Ascending aorta (tissue), 2 donors: ENCODE measurements around the gene PREP. TPM values are rescaled to one million over a fixed set of nuclear protein-coding genes. Genes with fewer than 3 reads are reported as not detected.

Experiments
- DNase-seq, 2 donors: peaks; one replicate each; pipeline ENCODE4 v3.0.0-alpha.2; 2019; ENCODE audit warnings: low spot score in 2 of 2
- H3K27ac ChIP-seq, 2 donors: fragments of 200-600 bp; sonication (generic); one replicate each; pipeline ENCODE4 v1.5.1; 2016 to 2017; ENCODE audit warnings: mild to moderate bottlenecking in 1 of 2
- H3K27me3 ChIP-seq: fragments of 200-600 bp; sonication (generic); one replicate; pipeline ENCODE4 v1.5.1; 2017
- H3K36me3 ChIP-seq, 2 donors: fragments of 200-600 bp; sonication (generic); one replicate each; pipeline ENCODE4 v1.5.1; 2016
- H3K4me1 ChIP-seq, 2 donors: fragments of 200-600 bp; sonication (generic); one replicate each; pipeline ENCODE4 v1.5.1; 2016 to 2017; ENCODE audit warnings: mild to moderate bottlenecking in 1 of 2
- H3K4me3 ChIP-seq, 2 donors: fragments of 200-600 bp; sonication (generic); one replicate each; pipeline ENCODE4 v1.5.1; 2016 to 2017; ENCODE audit warnings: mild to moderate bottlenecking in 1 of 2
- H3K9me3 ChIP-seq, 2 donors: fragments of 200-600 bp; sonication (generic); one replicate each; pipeline ENCODE4 v1.5.1; 2016
- CTCF ChIP-seq, 3 experiments: fragments of 200-600 bp in 2 of 3; fragments of 450-650 bp in 1 of 3; sonication (generic) in 2 of 3; IDR thresholded peaks; one replicate each; pipeline ENCODE4 v1.5.1; 2016 to 2019; ENCODE audit warnings: antibody characterized with exemption in 3 of 3, mild to moderate bottlenecking in 1 of 3, moderate library complexity in 1 of 3
- intact Hi-C: fragments of 100-400 bp; cut with DNase I; formaldehyde crosslinking; loops from one replicate; pipeline ENCODE4 v1.15.1; 2023
- total RNA-seq: library from RNA; depleted of rRNA; stranded (reverse); fragments of >200 nt; gene quantifications from one replicate; pipeline ENCODE4 v1.1.0, GENCODE V29; 2016

Gene PREP
- total RNA-seq, 1 donor from 2014 or later = 5.1 TPM

GRCh38 chr6:105357165-105357564 lies 45.7 kb downstream of the PREP start:
- intact Hi-C loops = no loop called here
- no peak for DNase-seq
- peaks cover 13 to 25% of the 10 kb centered on the region in 2 donors for H3K36me3 ChIP-seq

GRCh38 chr6:105352037-105352617 lies 50.8 kb downstream of the PREP start:
- DNase-seq = no peak
- intact Hi-C loops = no loop called here
- TF ChIP-seq CTCF (IDR thresholded peaks at IDR 0.05) = no peak
- Histone ChIP-seq H3K4me3 (no peak overlapping the region), H3K9me3 (no peaks in the 10 kb centered on the region), H3K27me3 (no peaks in the 10 kb centered on the region), H3K4me1 (no peaks in the 10 kb centered on the region), H3K36me3 (peaks cover 21 to 38% of the 10 kb centered on the region in 2 donors), H3K27ac (no peak overlapping the region)

More at GRCh38 chr6:105357165-105357564, 45.7 kb downstream of the PREP start:
- Histone ChIP-seq H3K27me3 (no peaks in the 10 kb centered on the region), H3K27ac (no peak overlapping the region), H3K4me3 (no peak overlapping the region), H3K9me3 (no peaks in the 10 kb centered on the region), H3K4me1 (no peaks in the 10 kb centered on the region)
- TF ChIP-seq CTCF (IDR thresholded peaks at IDR 0.05) = no peak

GRCh38 chr6:105348897-105349296 lies 54.0 kb downstream of the PREP start:
- no peak for TF ChIP-seq CTCF (IDR thresholded peaks at IDR 0.05)
- H3K27me3 ChIP-seq = no peaks in the 10 kb centered on the region
- H3K4me1 ChIP-seq = no peaks in the 10 kb centered on the region
- H3K9me3 ChIP-seq = no peaks in the 10 kb centered on the region
- H3K36me3 ChIP-seq = peaks cover 17 to 29% of the 10 kb centered on the region in 2 donors
- H3K27ac ChIP-seq = no peak overlapping the region
- no peak for DNase-seq
- intact Hi-C loops = no loop called here
- H3K4me3 ChIP-seq = no peak overlapping the region

GRCh38 chr6:105346052-105346451 lies 56.8 kb downstream of the PREP start:
- no peak for DNase-seq
- no peak overlapping the region for H3K27ac ChIP-seq
- H3K27me3 ChIP-seq = no peaks in the 10 kb centered on the region
- no peak for TF ChIP-seq CTCF (IDR thresholded peaks at IDR 0.05)
- H3K4me1 ChIP-seq = no peaks in the 10 kb centered on the region
- peaks cover 2 to 13% of the 10 kb centered on the region in 2 donors for H3K36me3 ChIP-seq
- no peaks in the 10 kb centered on the region for H3K9me3 ChIP-seq
- intact Hi-C loops = no loop called here
- H3K4me3 ChIP-seq = no peak overlapping the region

GRCh38 chr6:105345506-105345905 lies 57.4 kb downstream of the PREP start:
- no peak overlapping the region for H3K27ac ChIP-seq
- no peak for TF ChIP-seq CTCF (IDR thresholded peaks at IDR 0.05)
- no peaks in the 10 kb centered on the region for H3K27me3 ChIP-seq
- intact Hi-C loops = no loop called here
- H3K36me3 ChIP-seq = peaks cover 0 to 9% of the 10 kb centered on the region in 2 donors
- no peaks in the 10 kb centered on the region for H3K9me3 ChIP-seq
- DNase-seq = no peak
- H3K4me1 ChIP-seq = no peaks in the 10 kb centered on the region
- no peak overlapping the region for H3K4me3 ChIP-seq
